Right lobe of liver (tissue), 4 donors: ENCODE data around the gene PTPRM.

Source experiments
- POLR2A ChIP-seq: fragments of 450-650 bp; IDR thresholded peaks from one replicate; pipeline ENCODE4 v1.6.1; 2017; ENCODE audit warnings: antibody characterized with exemption, mild to moderate bottlenecking
- TF ChIP-seq, protein P1 (sequence below), 4 donors: fragments of 200-600 bp in 3 of 4; fragments of 450-650 bp in 1 of 4; IDR thresholded peaks; one replicate each; pipeline versions ENCODE4 v1.5.1 to v1.8.0; 2016 to 2022; ENCODE audit warnings: antibody characterized with exemption in 4 of 4, mild to moderate bottlenecking in 2 of 4
- donor health status: DM: no; HTN: no; CAD: no.
- donor health status: DM: no; HTN: no; CAD: no.
- donor health status: DM: no; HTN: yes; CAD: no.

DNA sequence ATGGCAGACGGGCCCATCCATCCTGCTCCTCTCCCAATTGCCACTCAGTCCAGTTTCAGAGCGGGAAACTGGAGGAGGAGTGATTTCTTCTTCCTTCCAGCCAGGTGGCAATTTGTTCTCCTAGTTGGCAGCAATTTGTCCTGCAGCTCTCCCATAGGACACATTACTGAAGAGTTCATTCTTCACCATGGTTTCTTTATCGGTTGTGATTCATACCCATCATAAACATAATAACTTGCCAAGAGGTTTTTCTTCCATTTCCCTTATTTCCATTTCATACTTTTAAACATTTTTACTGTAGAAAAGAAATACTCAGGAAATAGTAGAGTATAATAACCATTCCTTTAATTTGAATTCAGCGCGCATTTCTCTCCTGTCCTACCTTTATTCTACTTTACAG, 664.2 kb downstream of the PTPRM start:
- no peak for TF ChIP-seq POLR2A
- TF ChIP-seq, protein P1, sequence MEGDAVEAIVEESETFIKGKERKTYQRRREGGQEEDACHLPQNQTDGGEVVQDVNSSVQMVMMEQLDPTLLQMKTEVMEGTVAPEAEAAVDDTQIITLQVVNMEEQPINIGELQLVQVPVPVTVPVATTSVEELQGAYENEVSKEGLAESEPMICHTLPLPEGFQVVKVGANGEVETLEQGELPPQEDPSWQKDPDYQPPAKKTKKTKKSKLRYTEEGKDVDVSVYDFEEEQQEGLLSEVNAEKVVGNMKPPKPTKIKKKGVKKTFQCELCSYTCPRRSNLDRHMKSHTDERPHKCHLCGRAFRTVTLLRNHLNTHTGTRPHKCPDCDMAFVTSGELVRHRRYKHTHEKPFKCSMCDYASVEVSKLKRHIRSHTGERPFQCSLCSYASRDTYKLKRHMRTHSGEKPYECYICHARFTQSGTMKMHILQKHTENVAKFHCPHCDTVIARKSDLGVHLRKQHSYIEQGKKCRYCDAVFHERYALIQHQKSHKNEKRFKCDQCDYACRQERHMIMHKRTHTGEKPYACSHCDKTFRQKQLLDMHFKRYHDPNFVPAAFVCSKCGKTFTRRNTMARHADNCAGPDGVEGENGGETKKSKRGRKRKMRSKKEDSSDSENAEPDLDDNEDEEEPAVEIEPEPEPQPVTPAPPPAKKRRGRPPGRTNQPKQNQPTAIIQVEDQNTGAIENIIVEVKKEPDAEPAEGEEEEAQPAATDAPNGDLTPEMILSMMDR (IDR thresholded peaks at IDR 0.05): no peak
